ENCODE measurements around the gene NREP. TPM values are rescaled to one million over a fixed set of nuclear protein-coding genes. Genes with fewer than 3 reads are reported as not detected.

NREP gene
- total and polyA plus RNA-seq, 2 donors (not counting 1 experiment from before 2014, with no cell fraction given), result 56.8 to 364 TPM

GRCh38 chr5:111776913-111777781, 20.2 kb upstream of the NREP start:
- Histone ChIP-seq H3K36me3 (ENCODE audit: control insufficient read depth, insufficient read depth, low read length) (no peaks in the 10 kb centered on the region), H4K20me1 (ENCODE audit: control insufficient read depth, extremely low read depth, insufficient read depth, low read length) (no peaks in the 10 kb centered on the region), H3K9me3 (ENCODE audit: control insufficient read depth, insufficient read depth, low read depth, low read length) (no peaks in the 10 kb centered on the region), H3K4me2 (ENCODE audit: extremely low read depth, insufficient read depth, low read length) (no peak overlapping the region), H3K27ac (ENCODE audit: insufficient read depth, low read length) (no peak overlapping the region), H3K4me1 (ENCODE audit: control insufficient read depth, extremely low read depth, insufficient read depth, low read length) (no peaks in the 10 kb centered on the region), H3K4me3 (replicated peaks in 1 of 4; ENCODE audit: control extremely low read depth in 1 of 4, insufficient read depth in 1 of 4, low read depth in 3 of 4, low read length in 4 of 4) (no peak overlapping the region), H3K79me2 (ENCODE audit: control insufficient read depth, insufficient read depth, low read length) (no peaks in the 10 kb centered on the region), H3K9ac (ENCODE audit: insufficient read depth, low read length) (no peak overlapping the region), H3K27me3 (ENCODE audit: control insufficient read depth, insufficient read depth, low read length) (no peaks in the 10 kb centered on the region), H2AFZ (ENCODE audit: low read length) (no peak overlapping the region)
- no peak for DNase-seq (ENCODE audit: low read depth in 2 of 2)
- TF ChIP-seq EZH2 (IDR thresholded peaks at IDR 0.05; ENCODE audit: low read length, missing control alignments), result no peak
- no peak for TF ChIP-seq CTCF (conservative IDR thresholded peaks at IDR 0.05 in 1 of 2, IDR thresholded peaks at IDR 0.05 in 1 of 2; ENCODE audit: low read depth in 1 of 2, low read length in 2 of 2)

GRCh38 chr5:111775224-111775623, 18.2 kb upstream of the NREP start:
- TF ChIP-seq EZH2 (IDR thresholded peaks at IDR 0.05; ENCODE audit: low read length, missing control alignments), result no peak
- no peak for TF ChIP-seq CTCF (conservative IDR thresholded peaks at IDR 0.05 in 1 of 2, IDR thresholded peaks at IDR 0.05 in 1 of 2; ENCODE audit: low read depth in 1 of 2, low read length in 2 of 2)
- Histone ChIP-seq H2AFZ (ENCODE audit: low read length) (no peak overlapping the region), H3K4me3 (replicated peaks in 1 of 4; ENCODE audit: control extremely low read depth in 1 of 4, insufficient read depth in 1 of 4, low read depth in 3 of 4, low read length in 4 of 4) (no peak overlapping the region), H3K27me3 (ENCODE audit: control insufficient read depth, insufficient read depth, low read length) (no peaks in the 10 kb centered on the region), H3K4me2 (ENCODE audit: extremely low read depth, insufficient read depth, low read length) (no peak overlapping the region), H3K36me3 (ENCODE audit: control insufficient read depth, insufficient read depth, low read length) (no peaks in the 10 kb centered on the region), H4K20me1 (ENCODE audit: control insufficient read depth, extremely low read depth, insufficient read depth, low read length) (no peaks in the 10 kb centered on the region), H3K79me2 (ENCODE audit: control insufficient read depth, insufficient read depth, low read length) (no peaks in the 10 kb centered on the region), H3K9ac (ENCODE audit: insufficient read depth, low read length) (no peak overlapping the region), H3K4me1 (ENCODE audit: control insufficient read depth, extremely low read depth, insufficient read depth, low read length) (no peaks in the 10 kb centered on the region), H3K27ac (ENCODE audit: insufficient read depth, low read length) (no peak overlapping the region), H3K9me3 (ENCODE audit: control insufficient read depth, insufficient read depth, low read depth, low read length) (no peaks in the 10 kb centered on the region)
- DNase-seq (ENCODE audit: low read depth in 2 of 2), result peak; percentile 76 to 78

GRCh38 chr5:111774525-111774924, 17.5 kb upstream of the NREP start:
- H3K27ac ChIP-seq (ENCODE audit: insufficient read depth, low read length), result no peak overlapping the region
- H3K79me2 ChIP-seq (ENCODE audit: control insufficient read depth, insufficient read depth, low read length), result no peaks in the 10 kb centered on the region
- H2AFZ ChIP-seq (ENCODE audit: low read length), result peak overlapping the region; percentile 13
- peak; percentile 61 to 93 for DNase-seq (ENCODE audit: low read depth in 2 of 2)
- H3K9me3 ChIP-seq (ENCODE audit: control insufficient read depth, insufficient read depth, low read depth, low read length), result no peaks in the 10 kb centered on the region
- no peak for TF ChIP-seq EZH2 (IDR thresholded peaks at IDR 0.05; ENCODE audit: low read length, missing control alignments)
- no peak for TF ChIP-seq CTCF (conservative IDR thresholded peaks at IDR 0.05 in 1 of 2, IDR thresholded peaks at IDR 0.05 in 1 of 2; ENCODE audit: low read depth in 1 of 2, low read length in 2 of 2)
- H3K4me1 ChIP-seq (ENCODE audit: control insufficient read depth, extremely low read depth, insufficient read depth, low read length), result no peaks in the 10 kb centered on the region
- no peaks in the 10 kb centered on the region for H3K36me3 ChIP-seq (ENCODE audit: control insufficient read depth, insufficient read depth, low read length)
- peak overlapping the region; percentile 33 for H3K4me2 ChIP-seq (ENCODE audit: extremely low read depth, insufficient read depth, low read length)
- no peak overlapping the region for H3K4me3 ChIP-seq (replicated peaks in 1 of 4; ENCODE audit: control extremely low read depth in 1 of 4, insufficient read depth in 1 of 4, low read depth in 3 of 4, low read length in 4 of 4)
- no peaks in the 10 kb centered on the region for H3K27me3 ChIP-seq (ENCODE audit: control insufficient read depth, insufficient read depth, low read length)
- no peaks in the 10 kb centered on the region for H4K20me1 ChIP-seq (ENCODE audit: control insufficient read depth, extremely low read depth, insufficient read depth, low read length)
- H3K9ac ChIP-seq (ENCODE audit: insufficient read depth, low read length), result no peak overlapping the region
